SU-DHL-6 (cell line): ENCODE data around the gene PPP2R5D.

Experiments used
- H2AFZ ChIP-seq: fragments of 200-600 bp; sonication (generic); 2 replicates; pipeline ENCODE4 v1.6.1; 2014; ENCODE audit warnings: low read depth, mild to moderate bottlenecking, moderate library complexity, mixed read lengths, antibody characterized with exemption, low read length; ENCODE audit not compliant: severe bottlenecking
- H3F3A ChIP-seq: fragments of 200-600 bp; shearing (Covaris generic); 2 replicates; pipeline ENCODE4 v1.6.0; 2016; ENCODE audit warnings: antibody characterized with exemption, mild to moderate bottlenecking; ENCODE audit not compliant: insufficient read depth
- H3K27ac ChIP-seq: fragments of 200-600 bp; sonication (generic); 2 replicates; pipeline ENCODE4 v1.5.1; 2016; ENCODE audit warnings: low read depth, mild to moderate bottlenecking, low read length, moderate library complexity, mixed read lengths
- H3K27me3 ChIP-seq: fragments of 200-600 bp; sonication (generic), shearing (Covaris generic); 2 replicates; pipeline ENCODE4 v1.6.0; 2014; ENCODE audit warnings: mild to moderate bottlenecking, low read length
- H3K36me3 ChIP-seq: fragments of 200-600 bp; sonication (generic); 2 replicates; pipeline ENCODE4 v1.6.1; 2014; ENCODE audit warnings: mild to moderate bottlenecking, low read length, mixed read lengths
- H3K4me2 ChIP-seq: fragments of 300-600, 200-600 bp; shearing (Covaris generic), sonication (generic); 2 replicates; pipeline ENCODE4 v1.6.0; 2014; ENCODE audit warnings: low read length, low read depth, mild to moderate bottlenecking; ENCODE audit not compliant: poor library complexity, severe bottlenecking
- H3K4me3 ChIP-seq: fragments of 200-600 bp; sonication (generic); 2 replicates; pipeline ENCODE4 v1.5.1; 2014; ENCODE audit warnings: antibody characterized with exemption, low read length, mild to moderate bottlenecking, mixed read lengths; ENCODE audit not compliant: insufficient read depth, poor library complexity, severe bottlenecking
- H3K79me2 ChIP-seq: fragments of 200-600 bp; sonication (generic); 2 replicates; pipeline ENCODE4 v1.6.1; 2014; ENCODE audit warnings: mild to moderate bottlenecking, low read length, moderate library complexity; ENCODE audit not compliant: insufficient read depth
- H3K9ac ChIP-seq: fragments of 200-600 bp; sonication (generic); 2 replicates; pipeline ENCODE4 v1.7.0; 2014; ENCODE audit warnings: mild to moderate bottlenecking, low read length
- H3K9me2 ChIP-seq: fragments of 200-600 bp; sonication (generic); replicated peaks from 2 replicates; pipeline ENCODE4 v1.6.1; 2014; ENCODE audit warnings: low read length; ENCODE audit not compliant: insufficient read depth
- H3K9me3 ChIP-seq: fragments of 200-600 bp; sonication (generic); 2 replicates; pipeline ENCODE4 v1.6.1; 2014; ENCODE audit warnings: low read length, mixed read lengths; ENCODE audit not compliant: insufficient read depth
- H4K20me1 ChIP-seq: fragments of 200-600 bp; sonication (generic); 2 replicates; pipeline ENCODE4 v1.6.1; 2014; ENCODE audit warnings: low read depth, mild to moderate bottlenecking, antibody characterized with exemption, low read length, moderate library complexity, mixed read lengths
- CTCF ChIP-seq: fragments of 200-600 bp; sonication (generic); IDR thresholded peaks from one replicate; pipeline ENCODE4 v1.5.1; 2017; ENCODE audit warnings: antibody characterized with exemption, mild to moderate bottlenecking, low read length, moderate library complexity; ENCODE audit not compliant: insufficient read depth, poor library complexity, severe bottlenecking
- EZH2phosphoT487 ChIP-seq: fragments of 200-600 bp; sonication (generic), shearing (Covaris generic); conservative IDR thresholded peaks from 2 replicates; pipeline ENCODE4 v1.6.1; 2018; ENCODE audit warnings: mild to moderate bottlenecking, antibody characterized with exemption, low read length, moderate library complexity, mixed read lengths

The PPP2R5D gene

DNA sequence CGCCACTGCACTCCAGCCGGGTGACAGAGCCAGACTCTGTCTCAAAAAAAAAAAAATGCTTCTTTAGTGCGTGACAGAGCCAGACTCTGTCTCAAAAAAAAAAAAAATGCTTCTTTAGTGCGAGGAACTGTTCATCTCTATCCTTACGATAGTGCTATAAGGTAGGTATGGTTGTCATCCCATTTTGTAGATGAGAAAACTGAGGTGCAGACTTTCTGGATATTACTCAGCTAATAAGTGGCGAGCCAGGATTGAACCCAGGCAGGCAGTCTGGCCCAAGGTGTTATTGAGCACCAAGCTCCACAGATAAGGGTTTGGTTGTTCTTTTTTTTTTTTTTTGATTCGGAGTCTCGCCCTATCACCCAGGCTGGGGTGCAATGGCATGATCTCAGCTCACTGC is 17.5 kb downstream of the PPP2R5D start:
- Histone ChIP-seq H3K79me2 (no peaks in the 10 kb centered on the region), H3F3A (peaks cover 3% of the 10 kb centered on the region; the same call in 1 of the 2 replicates), H3K9me2 (no peaks in the 10 kb centered on the region), H3K36me3 (no peaks in the 10 kb centered on the region), H3K4me2 (no peak overlapping the region), H3K9ac (no peak overlapping the region), H3K9me3 (no peaks in the 10 kb centered on the region), H4K20me1 (no peaks in the 10 kb centered on the region), H2AFZ (no peak overlapping the region), H3K27me3 (no peaks in the 10 kb centered on the region), H3K4me3 (no peak overlapping the region), H3K27ac (no peak overlapping the region)
- TF ChIP-seq EZH2phosphoT487 (no peak), CTCF (no peak)

DNA sequence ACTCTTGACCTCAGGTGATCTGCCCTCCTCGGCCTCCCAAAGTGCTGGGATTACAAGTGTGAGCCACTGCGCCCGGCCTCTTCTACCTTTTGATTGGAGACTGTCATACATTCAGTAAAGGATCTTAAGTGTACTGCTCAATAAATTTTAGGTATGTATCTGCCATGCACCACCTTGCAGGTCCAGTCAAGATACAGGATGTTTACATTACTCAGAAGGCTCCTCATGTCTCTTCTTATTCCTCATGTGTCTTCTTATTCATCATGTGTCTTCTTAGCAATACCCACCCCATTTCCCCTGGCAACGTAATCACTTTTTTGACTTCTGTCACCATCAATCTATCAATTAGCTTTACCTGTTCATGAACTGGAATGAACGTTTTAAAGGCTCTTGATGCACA is 21.5 kb downstream of the PPP2R5D start:
- Histone ChIP-seq H3K36me3 (no peaks in the 10 kb centered on the region), H3K9me2 (no peaks in the 10 kb centered on the region), H3K27ac (no peak overlapping the region), H4K20me1 (no peaks in the 10 kb centered on the region), H3F3A (peaks cover 3% of the 10 kb centered on the region; the same call in 1 of the 2 replicates), H3K4me3 (no peak overlapping the region), H2AFZ (no peak overlapping the region), H3K9me3 (no peaks in the 10 kb centered on the region), H3K27me3 (no peaks in the 10 kb centered on the region), H3K9ac (no peak overlapping the region), H3K4me2 (no peak overlapping the region), H3K79me2 (no peaks in the 10 kb centered on the region)
- TF ChIP-seq CTCF = no peak
- TF ChIP-seq EZH2phosphoT487 = no peak

DNA sequence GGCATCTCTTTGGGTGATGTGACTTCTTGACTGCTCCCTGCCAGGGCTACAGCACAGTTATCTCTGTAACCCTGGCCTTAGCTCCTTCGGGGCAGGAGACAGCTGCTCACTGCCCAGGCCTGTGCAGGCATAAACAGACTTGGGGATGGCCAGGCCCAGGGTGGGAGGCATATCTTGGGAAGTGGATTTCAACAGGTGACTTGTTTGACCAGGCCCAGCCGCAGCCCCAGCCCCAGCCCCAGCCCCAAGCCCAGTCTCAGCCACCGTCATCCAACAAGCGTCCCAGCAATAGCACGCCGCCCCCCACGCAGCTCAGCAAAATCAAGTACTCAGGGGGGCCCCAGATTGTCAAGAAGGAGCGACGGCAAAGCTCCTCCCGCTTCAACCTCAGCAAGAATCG is 21.9 kb downstream of the PPP2R5D start:
- Histone ChIP-seq H3K27me3 (no peaks in the 10 kb centered on the region), H3K4me3 (no peak overlapping the region), H2AFZ (no peak overlapping the region), H3K4me2 (no peak overlapping the region), H3K9ac (no peak overlapping the region), H3K79me2 (no peaks in the 10 kb centered on the region), H3F3A (peaks cover 3% of the 10 kb centered on the region; the same call in 1 of the 2 replicates), H4K20me1 (no peaks in the 10 kb centered on the region), H3K36me3 (no peaks in the 10 kb centered on the region), H3K27ac (no peak overlapping the region), H3K9me3 (no peaks in the 10 kb centered on the region), H3K9me2 (no peaks in the 10 kb centered on the region)
- TF ChIP-seq CTCF (no peak), EZH2phosphoT487 (no peak)
